NCI-H510A (cell line): ENCODE results near the gene IL36G.

Experiments used
- DNase-seq: peaks from one replicate; lab custom pipeline; 2025; lab: John Stamatoyannopoulos, UW

The IL36G gene

DNA sequence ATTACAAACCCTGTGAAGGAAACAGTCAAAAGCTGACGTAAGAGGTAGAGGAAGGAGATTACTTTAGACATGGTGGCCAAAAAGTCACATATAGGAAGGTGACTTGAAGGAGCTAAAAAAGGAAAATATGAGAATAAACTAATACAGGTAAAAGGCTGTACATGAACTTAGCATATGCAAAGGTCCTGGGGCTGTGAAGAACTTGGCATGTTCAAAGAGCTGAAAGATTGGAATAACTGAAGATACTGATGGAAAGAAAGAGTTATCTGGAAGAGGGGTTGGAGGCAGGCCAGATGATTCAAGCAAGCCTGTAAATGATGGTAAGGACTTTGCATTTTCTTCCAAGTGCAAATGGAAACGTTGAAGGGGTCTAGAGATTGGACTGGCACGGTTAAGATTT lies 40.7 kb downstream of the IL36G start:
- DNase-seq = no peak

DNA sequence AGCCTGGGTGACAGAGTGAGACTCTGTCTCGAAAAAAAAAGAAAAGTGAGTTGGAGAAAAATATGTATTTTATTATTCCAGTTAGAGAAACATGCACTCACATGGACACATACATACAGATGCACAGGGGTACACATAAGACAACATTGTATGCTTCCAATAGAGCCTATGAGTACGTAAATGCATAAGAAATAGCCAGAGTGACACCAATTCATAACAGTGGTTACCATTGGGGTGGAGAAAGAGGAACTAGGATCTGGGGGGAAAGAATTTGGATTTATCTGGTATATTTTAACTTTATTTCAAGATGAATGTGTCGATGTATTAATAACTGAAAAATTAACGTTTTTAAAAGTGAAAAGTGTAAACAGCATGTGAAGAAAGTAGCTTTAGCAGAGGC lies 43.5 kb downstream of the IL36G start:
- no peak for DNase-seq

GRCh38 chr2:113024764-113025163 lies 47.0 kb downstream of the IL36G start:
- DNase-seq = no peak

GRCh38 chr2:113025737-113026136 lies 47.9 kb downstream of the IL36G start:
- no peak for DNase-seq

DNA sequence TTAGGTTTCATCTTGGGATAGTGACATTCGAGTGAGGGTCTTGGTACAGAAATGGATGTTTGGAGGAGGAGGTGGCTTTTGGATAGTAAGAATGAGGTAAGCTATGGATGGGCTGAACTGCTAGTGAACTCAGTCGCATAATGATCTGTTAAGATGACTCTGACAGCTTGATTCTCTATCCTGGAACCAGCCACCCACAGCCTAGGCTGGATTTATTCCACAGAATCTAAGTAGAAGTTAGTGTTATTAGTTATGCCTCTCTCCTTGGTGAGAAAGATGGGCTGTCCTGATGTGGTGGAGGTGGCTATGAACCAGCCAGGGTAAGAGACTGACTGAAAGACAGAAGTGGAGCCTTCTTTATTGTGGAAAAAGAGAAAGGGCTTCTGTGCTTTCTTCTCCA lies 49.9 kb downstream of the IL36G start:
- DNase-seq = no peak

- DNase-seq = no peak
These were observed 50.3 kb downstream of the IL36G start for GRCh38 chr2:113028112-113028511.

DNA sequence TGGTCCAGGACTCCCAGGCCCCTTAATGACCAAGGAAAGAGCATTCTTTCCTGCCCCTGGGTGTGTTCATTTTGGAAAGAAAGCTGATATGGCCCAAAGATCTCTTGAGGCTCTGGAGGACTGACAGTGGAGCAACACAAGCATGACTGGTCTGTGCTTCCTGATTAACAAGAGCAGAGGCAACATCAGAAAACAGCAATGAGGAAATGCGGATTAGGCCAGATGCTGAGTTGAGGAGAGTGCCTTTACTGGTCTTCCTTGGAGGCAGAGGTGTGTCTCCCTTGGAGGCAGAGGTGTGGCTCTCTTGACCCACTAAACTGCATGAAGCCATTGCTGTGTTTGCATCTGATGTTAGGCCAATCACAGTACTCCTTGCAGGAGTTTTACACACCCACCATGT lies 54.9 kb downstream of the IL36G start:
- no peak for DNase-seq

DNA sequence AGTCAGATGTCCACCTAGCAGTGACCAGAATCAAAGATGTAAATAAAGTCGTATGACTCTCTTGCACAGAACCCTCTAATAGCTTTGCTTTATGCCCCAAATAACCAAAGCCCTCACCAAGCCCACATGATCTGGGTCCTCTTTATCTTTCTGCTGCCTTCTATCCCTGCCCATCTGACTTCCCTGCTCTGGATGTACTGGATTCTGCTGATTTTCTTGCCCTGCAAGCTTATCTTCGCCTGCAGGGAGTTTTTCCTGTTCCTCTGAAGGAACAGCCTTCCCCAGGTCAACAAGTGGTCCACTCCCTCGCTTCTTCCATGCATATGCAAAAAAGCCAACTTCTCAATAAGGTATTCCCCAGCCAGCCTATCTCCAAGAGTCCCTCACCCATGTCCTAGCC lies 56.2 kb downstream of the IL36G start:
- no peak for DNase-seq
